A549 (cell line): ENCODE results near the gene GPSM3. TPM values are rescaled to one million over a fixed set of nuclear protein-coding genes. Genes with fewer than 3 reads are reported as not detected.

Source experiments
- ATAC-seq, 2 experiments: fragments of 200-7000 bp in 1 of 2; fragments of >200 bp in 1 of 2; cut with Nextera tagmentation in 1 of 2; cut with Tn5 transposase in 1 of 2; 3 replicates each; pipeline versions ENCODE4 v1.8.0 to v1.9.1; 2018 to 2020; ENCODE audit warnings: mild to moderate bottlenecking in 1 of 2, moderate library complexity in 1 of 2
- CTCF ChIA-PET: fragments of 300-600 bp; sonication (Branson Sonifier 250); formaldehyde crosslinking; extraction: SDS; loops from one replicate; lab custom pipeline; 2021; ENCODE audit warnings: antibody characterized with exemption, inconsistent platforms; lab: Yijun Ruan, JAX
- POLR2A ChIA-PET: fragments of 350-600 bp; formaldehyde crosslinking; extraction: SDS; loops from one replicate; lab custom pipeline; 2021; ENCODE audit warnings: antibody characterized with exemption, inconsistent platforms; lab: Yijun Ruan, JAX
- DNase-seq, 2 experiments: peaks; one replicate each; pipeline versions ENCODE4 v3.0.0 to v3.0.0-alpha.2; 2011 to 2016; ENCODE audit warnings: low read depth in 1 of 2, low spot score in 1 of 2
- FAIRE-seq: peaks from 2 replicates; lab custom pipeline; 2011; peaks lifted over from hg19 to GRCh38; lab: Jason Lieb, UNC
- H3K27ac ChIP-seq, 2 experiments: fragments of >200 bp; sonication (Bioruptor Twin); formaldehyde crosslinking; 3 replicates each; pipeline ENCODE4 v1.5.1; 2016 to 2017
- H3K4me1 ChIP-seq: fragments of >200 bp; sonication (Bioruptor Twin); formaldehyde crosslinking; 3 replicates; pipeline ENCODE4 v1.6.1; 2016
- H3K4me2 ChIP-seq: fragments of >200 bp; sonication (Bioruptor Twin); formaldehyde crosslinking; 3 replicates; pipeline ENCODE4 v1.6.1; 2016
- H3K4me3 ChIP-seq: fragments of >200 bp; sonication (Bioruptor Twin); formaldehyde crosslinking; 3 replicates; pipeline ENCODE4 v1.5.1; 2016
- H3K9me3 ChIP-seq: fragments of >200 bp; sonication (Bioruptor Twin); formaldehyde crosslinking; 3 replicates; pipeline ENCODE4 v1.6.1; 2016
- CBX8 ChIP-seq: fragments of 200-600 bp; sonication (generic); IDR thresholded peaks from 2 replicates; pipeline ENCODE4 v1.6.1; 2016
- CHD2 ChIP-seq: fragments of 150-350 bp; IDR thresholded peaks from 2 replicates; pipeline ENCODE4 v1.6.1; 2014; ENCODE audit warnings: low read length; ENCODE audit not compliant: partially characterized antibody
- FOSB ChIP-seq: fragments of 250-450 bp; sonication (Bioruptor Pico); IDR thresholded peaks from 2 replicates; pipeline ENCODE4 v1.5.0; 2020; ENCODE audit warnings: mild to moderate bottlenecking, moderate library complexity
- FOSL2 ChIP-seq, 2 experiments: fragments of 450-650 bp in 1 of 2; fragments of >200 bp in 1 of 2; sonication (Bioruptor Twin) in 1 of 2; formaldehyde crosslinking; IDR thresholded peaks; 2 replicates each; pipeline versions ENCODE4 v1.5.0 to v1.6.1; 2016 to 2020; ENCODE audit warnings: mild to moderate bottlenecking in 1 of 2, moderate library complexity in 1 of 2
- HOXA7 ChIP-seq: fragments of 250-450 bp; sonication (Bioruptor Pico); IDR thresholded peaks from 2 replicates; pipeline ENCODE4 v1.5.0; 2020; ENCODE audit warnings: mild to moderate bottlenecking, moderate library complexity
- HOXB5 ChIP-seq: fragments of 250-450 bp; sonication (Bioruptor Pico); IDR thresholded peaks from 2 replicates; pipeline ENCODE4 v1.5.0; 2020; ENCODE audit warnings: mild to moderate bottlenecking, moderate library complexity
- JUN ChIP-seq, 2 experiments: fragments of >200 bp; sonication (Bioruptor Twin); formaldehyde crosslinking; IDR thresholded peaks; 2 replicates in 1 of 2; 3 replicates in 1 of 2; pipeline ENCODE4 v1.6.1; 2016 to 2017
- KDM5A ChIP-seq: fragments of 200-600 bp; sonication (generic); IDR thresholded peaks from 2 replicates; pipeline ENCODE4 v1.6.1; 2016; ENCODE audit warnings: antibody characterized with exemption, mild to moderate bottlenecking
- MAZ ChIP-seq: fragments of 150-350 bp; IDR thresholded peaks from 2 replicates; pipeline ENCODE4 v1.6.1; 2014; ENCODE audit warnings: antibody characterized with exemption, low read depth, low read length, borderline replicate concordance
- NFE2L2 ChIP-seq: fragments of 150-350 bp; conservative IDR thresholded peaks from 2 replicates; pipeline ENCODE4 v1.6.1; 2014; ENCODE audit warnings: low read length
- NR3C1 ChIP-seq: fragments of >200 bp; sonication (Bioruptor Twin); formaldehyde crosslinking; IDR thresholded peaks from 3 replicates; pipeline ENCODE4 v1.6.1; 2017
- RCOR1 ChIP-seq: fragments of 150-350 bp; IDR thresholded peaks from 2 replicates; pipeline ENCODE4 v1.6.1; 2014; ENCODE audit warnings: antibody characterized with exemption, low read length, low read depth
- RFX5 ChIP-seq: fragments of 450-650 bp; IDR thresholded peaks from 2 replicates; pipeline ENCODE4 v1.7.1; 2014; ENCODE audit warnings: antibody characterized with exemption, mild to moderate bottlenecking, moderate library complexity
- RNF2 ChIP-seq: fragments of 200-600 bp; sonication (generic); IDR thresholded peaks from 2 replicates; pipeline ENCODE4 v1.6.1; 2016; ENCODE audit warnings: low read depth, mild to moderate bottlenecking, antibody characterized with exemption, moderate library complexity, borderline replicate concordance
- WGBS: methylation state at CpG from one replicate; pipeline ENCODE4 v1.1.6; 2017; ENCODE audit errors: missing lambda C conversion rate; 5-methylcytosine and 5-hydroxymethylcytosine counted together
- polyA plus RNA-seq, 4 experiments: library from polyadenylated mRNA; depleted of rRNA in 3 of 4; stranded (reverse); fragments of >200 nt; fragmentation: RNase III in 1 of 4; extraction: RNeasy Plus Mini Kit Qiagen cat#74134 plus additional on column Dnase treatment in 1 of 4; gene quantifications; 2 replicates in 3 of 4; 3 replicates in 1 of 4; pipeline ENCODE4 v1.2.3, GENCODE V29; 2011 to 2017
- TF ChIP-seq, protein P1 (sequence below): fragments of >200 bp; sonication (Bioruptor Twin); formaldehyde crosslinking; IDR thresholded peaks from 2 replicates; pipeline ENCODE4 v1.6.1; 2016
- TF ChIP-seq, protein P2 (sequence below): fragments of 200-600 bp; sonication (generic); IDR thresholded peaks from 2 replicates; pipeline ENCODE4 v1.6.1; 2016; ENCODE audit warnings: antibody characterized with exemption, mild to moderate bottlenecking, moderate library complexity
- TF ChIP-seq, protein P3 (sequence below): fragments of 250-450 bp; sonication (Bioruptor Pico); IDR thresholded peaks from 2 replicates; pipeline ENCODE4 v1.5.0; 2020; ENCODE audit warnings: low read depth, mild to moderate bottlenecking, moderate library complexity

GPSM3 gene
- polyA plus RNA-seq, 2 of the 4 experiments (the other 2 are of a cell fraction), result 0.19 to 0.36 TPM

DNA sequence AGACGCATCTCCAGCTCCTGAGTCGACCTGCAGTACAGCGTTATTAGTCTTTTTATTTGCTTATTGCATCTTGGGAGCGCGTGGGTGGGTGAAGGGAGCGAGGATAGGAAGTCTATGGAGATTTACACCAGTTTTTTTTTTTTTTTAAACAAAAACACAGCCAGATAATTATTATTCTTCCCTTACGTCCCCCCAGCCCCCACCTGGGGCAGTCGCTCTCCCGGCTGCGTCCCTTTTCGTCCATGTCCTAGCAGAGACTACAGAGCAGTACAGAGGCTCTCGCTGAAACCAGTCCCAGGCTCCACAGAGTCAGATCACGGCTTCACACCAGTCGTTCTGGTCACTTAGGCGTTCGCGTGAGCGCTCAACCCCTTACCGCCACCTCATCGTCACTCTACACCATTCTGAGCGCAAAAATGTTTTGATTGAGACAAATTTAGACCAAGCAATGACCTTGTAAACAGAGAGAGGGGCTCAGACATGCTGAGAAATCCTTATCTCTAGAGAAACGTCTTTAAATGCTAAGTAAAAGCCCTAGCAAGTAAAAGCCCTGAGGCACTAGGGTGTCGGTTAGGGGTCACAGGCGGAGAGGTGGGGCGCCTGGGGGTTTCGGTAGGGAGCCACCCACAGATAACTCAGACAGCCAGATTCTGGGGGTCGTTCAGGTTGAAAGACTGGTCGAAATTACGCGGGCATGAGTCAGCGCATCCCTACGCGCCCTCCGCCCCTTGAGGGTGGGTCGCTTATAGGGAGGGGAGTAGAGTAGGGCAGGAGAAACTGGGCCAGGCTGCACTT lies 39.5 kb downstream of the GPSM3 start:
- 79% methylated on average over 30 of the region's 35 CpGs for WGBS
- peak overlapping the region; percentile 81 to 85 for H3K27ac ChIP-seq
- CTCF ChIA-PET, result interaction anchor here (0.6 to 1.0 kb wide), 4 partner anchors 11 to 702 kb away, joined by 3 to 5 read pairs (median 3); no protein-coding TSS in a partner anchor
- ATAC-seq (peak in 1 of 2 experiments; percentile 52; a peak in 1 of 6 replicates), DNase-seq (no peak), FAIRE-seq (no peak)
- peak overlapping the region; percentile 59 for H3K4me3 ChIP-seq
- no peaks in the 10 kb centered on the region for H3K9me3 ChIP-seq
- H3K4me1 ChIP-seq, result peaks cover 14% of the 10 kb centered on the region; the same call in 2 of the 3 replicates
- H3K4me2 ChIP-seq, result peak overlapping the region; percentile 86
- POLR2A ChIA-PET, result interaction anchor here (1.0 kb wide), 1 partner anchor 66 kb away, joined by 3 read pairs; no protein-coding TSS in a partner anchor
- no peak for TF ChIP-seq JUN (IDR thresholded peaks at IDR 0.05)
- TF ChIP-seq CBX8, result no peak
- TF ChIP-seq HOXA7 (CRISPR knock-in tag), result no peak
- TF ChIP-seq FOSB (CRISPR knock-in tag), result no peak
- TF ChIP-seq MAZ, result no peak
- no peak for TF ChIP-seq RNF2
- TF ChIP-seq, protein P1, sequence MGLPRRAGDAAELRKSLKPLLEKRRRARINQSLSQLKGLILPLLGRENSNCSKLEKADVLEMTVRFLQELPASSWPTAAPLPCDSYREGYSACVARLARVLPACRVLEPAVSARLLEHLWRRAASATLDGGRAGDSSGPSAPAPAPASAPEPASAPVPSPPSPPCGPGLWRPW, result no peak
- TF ChIP-seq RFX5, result no peak
- TF ChIP-seq, protein P2, sequence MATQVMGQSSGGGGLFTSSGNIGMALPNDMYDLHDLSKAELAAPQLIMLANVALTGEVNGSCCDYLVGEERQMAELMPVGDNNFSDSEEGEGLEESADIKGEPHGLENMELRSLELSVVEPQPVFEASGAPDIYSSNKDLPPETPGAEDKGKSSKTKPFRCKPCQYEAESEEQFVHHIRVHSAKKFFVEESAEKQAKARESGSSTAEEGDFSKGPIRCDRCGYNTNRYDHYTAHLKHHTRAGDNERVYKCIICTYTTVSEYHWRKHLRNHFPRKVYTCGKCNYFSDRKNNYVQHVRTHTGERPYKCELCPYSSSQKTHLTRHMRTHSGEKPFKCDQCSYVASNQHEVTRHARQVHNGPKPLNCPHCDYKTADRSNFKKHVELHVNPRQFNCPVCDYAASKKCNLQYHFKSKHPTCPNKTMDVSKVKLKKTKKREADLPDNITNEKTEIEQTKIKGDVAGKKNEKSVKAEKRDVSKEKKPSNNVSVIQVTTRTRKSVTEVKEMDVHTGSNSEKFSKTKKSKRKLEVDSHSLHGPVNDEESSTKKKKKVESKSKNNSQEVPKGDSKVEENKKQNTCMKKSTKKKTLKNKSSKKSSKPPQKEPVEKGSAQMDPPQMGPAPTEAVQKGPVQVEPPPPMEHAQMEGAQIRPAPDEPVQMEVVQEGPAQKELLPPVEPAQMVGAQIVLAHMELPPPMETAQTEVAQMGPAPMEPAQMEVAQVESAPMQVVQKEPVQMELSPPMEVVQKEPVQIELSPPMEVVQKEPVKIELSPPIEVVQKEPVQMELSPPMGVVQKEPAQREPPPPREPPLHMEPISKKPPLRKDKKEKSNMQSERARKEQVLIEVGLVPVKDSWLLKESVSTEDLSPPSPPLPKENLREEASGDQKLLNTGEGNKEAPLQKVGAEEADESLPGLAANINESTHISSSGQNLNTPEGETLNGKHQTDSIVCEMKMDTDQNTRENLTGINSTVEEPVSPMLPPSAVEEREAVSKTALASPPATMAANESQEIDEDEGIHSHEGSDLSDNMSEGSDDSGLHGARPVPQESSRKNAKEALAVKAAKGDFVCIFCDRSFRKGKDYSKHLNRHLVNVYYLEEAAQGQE, result no peak

DNA sequence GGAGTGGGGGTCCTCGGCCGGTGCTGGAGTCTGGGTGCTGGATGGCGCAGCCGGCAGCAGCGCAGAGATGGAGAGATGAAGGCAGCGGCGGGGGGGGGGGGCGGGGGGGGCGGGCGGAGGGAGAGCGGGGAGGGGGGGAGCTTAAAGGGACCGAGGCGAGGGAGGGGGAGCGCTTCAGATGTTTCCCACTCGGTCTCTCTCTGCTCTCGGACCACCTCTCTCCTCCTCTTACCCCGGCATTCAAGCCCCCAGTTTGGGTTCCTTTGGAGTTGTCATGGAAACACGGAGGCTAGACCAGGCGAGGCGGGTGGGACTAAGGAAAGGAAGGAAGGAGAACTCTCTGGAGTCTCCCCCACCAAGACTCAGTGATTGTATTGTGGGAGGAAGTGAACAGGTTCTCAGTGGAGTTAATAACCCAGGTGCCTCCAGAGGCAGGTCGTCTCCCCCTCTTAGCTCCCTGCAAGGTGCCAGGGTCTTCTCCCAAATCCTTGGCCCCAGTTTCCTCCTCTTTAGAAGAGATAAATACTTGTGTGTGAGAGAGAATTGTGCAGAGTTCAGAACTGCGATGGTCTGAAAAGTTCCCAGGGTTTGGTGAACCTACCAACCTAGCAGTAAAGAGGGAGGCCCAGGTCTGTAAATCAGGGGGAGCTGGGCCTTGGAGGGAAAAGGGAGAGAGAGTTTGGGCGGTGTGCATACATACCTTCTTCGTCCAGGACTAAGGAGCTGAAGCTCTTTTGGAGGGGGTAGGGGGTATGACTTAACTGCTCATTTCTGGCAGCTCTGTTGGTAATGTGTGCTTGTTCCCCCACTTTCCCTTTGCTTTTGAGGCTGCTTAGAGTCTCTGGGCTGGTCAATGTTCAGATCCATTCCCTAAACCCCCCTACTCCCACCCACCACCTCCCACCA lies 40.3 kb downstream of the GPSM3 start, which contains the start of gene PRRT1:
PRRT1 (minus strand) TSS at position 77 of the 906 bp plus-strand sequence. CDS start 112 bp downstream, outside the sequence.
- ChIA-PET POLR2A (no interaction called here), CTCF (interaction anchor here (0.8 to 1.0 kb wide), 3 partner anchors 12 to 703 kb away, joined by 3 to 5 read pairs (median 3); no protein-coding TSS in a partner anchor)
- H3K27ac ChIP-seq, result no peak within 1 kb of the TSS
- DNase-seq (no peak), FAIRE-seq (no peak)
- H3K9me3 ChIP-seq, result no peaks in the 10 kb centered on the region
- WGBS, result 88% methylated on average over 14 of the region's 24 CpGs
- H3K4me1 ChIP-seq, result peaks cover 14% of the 10 kb centered on the region; the same call in 2 of the 3 replicates
- H3K4me3 ChIP-seq, result no peak within 1 kb of the TSS
- no peak for TF ChIP-seq FOSL2 (IDR thresholded peaks at IDR 0.05)
- no peak for TF ChIP-seq FOSL2 (CRISPR knock-in tag; IDR thresholded peaks at IDR 0.05)
- TF ChIP-seq, protein P2, result no peak
- no peak for TF ChIP-seq NFE2L2
- TF ChIP-seq, protein P3, sequence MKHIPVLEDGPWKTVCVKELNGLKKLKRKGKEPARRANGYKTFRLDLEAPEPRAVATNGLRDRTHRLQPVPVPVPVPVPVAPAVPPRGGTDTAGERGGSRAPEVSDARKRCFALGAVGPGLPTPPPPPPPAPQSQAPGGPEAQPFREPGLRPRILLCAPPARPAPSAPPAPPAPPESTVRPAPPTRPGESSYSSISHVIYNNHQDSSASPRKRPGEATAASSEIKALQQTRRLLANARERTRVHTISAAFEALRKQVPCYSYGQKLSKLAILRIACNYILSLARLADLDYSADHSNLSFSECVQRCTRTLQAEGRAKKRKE (CRISPR knock-in tag), result no peak
- no peak for TF ChIP-seq RCOR1
- no peak for TF ChIP-seq NR3C1
- no peak for TF ChIP-seq HOXB5 (CRISPR knock-in tag)
- no peak for TF ChIP-seq MAZ
- TF ChIP-seq KDM5A, result no peak
- TF ChIP-seq CHD2, result no peak
- no peak for TF ChIP-seq HOXA7 (CRISPR knock-in tag)
- TF ChIP-seq, all 56 proteins: peak for 0
- no peak for ATAC-seq
- peak within 1 kb of the TSS; percentile 86; the same call in 2 of the 3 replicates for H3K4me2 ChIP-seq
